ENCODE results near the gene NOL12. TPM values are rescaled to one million over a fixed set of nuclear protein-coding genes. Genes with fewer than 3 reads are reported as not detected.
"Not testable (repeated sequence)": the region's sequence is repeated elsewhere in the genome, so short reads cannot be mapped to it uniquely, and the experiment has no call there.

NOL12 gene
- total RNA-seq, 1 donor from 2014 or later = 70.0 TPM

DNA sequence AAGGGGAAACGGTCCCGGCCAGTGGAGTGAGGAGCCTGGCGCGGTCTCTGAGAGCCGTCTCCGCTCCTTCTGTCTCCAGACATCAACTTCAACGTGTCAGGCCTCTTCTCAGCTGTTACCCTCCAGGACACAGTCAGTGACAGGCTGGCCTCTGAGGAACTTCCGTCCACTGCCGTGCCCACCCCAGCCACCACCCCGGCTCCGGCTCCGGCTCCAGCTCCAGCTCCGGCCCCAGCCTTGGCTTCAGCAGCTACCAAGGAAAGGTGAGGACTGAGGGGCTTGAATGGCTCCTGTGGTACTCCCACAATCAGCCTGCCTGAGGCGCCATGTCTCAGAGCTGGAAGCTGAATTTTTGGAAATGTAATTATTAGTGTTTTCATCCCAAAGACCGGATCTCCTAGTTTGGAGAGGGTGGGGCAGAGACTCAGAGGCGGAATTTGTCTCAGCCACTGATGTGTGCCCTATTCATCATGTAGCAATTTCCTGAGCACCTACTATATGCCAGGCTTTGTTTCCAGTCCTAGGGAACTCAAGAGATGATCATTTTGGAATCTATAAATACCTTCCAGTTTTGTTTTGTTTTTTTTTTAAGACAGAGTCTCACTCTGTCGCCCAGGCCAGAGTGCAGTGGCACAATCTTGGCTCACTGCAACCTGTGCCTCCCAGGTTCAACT lies 35.5 kb upstream of the NOL12 start:
- no peak for DNase-seq (ENCODE audit: low spot score)
- H3K4me3 Mint-ChIP-seq = no peak overlapping the region
- peaks cover 47% of the 10 kb centered on the region for H3K36me3 Mint-ChIP-seq (ENCODE audit: low read depth)
- no peaks in the 10 kb centered on the region for H3K27me3 Mint-ChIP-seq (ENCODE audit: insufficient read depth)
- H3K9me3 Mint-ChIP-seq = no peaks in the 10 kb centered on the region
- intact Hi-C loops (cut with micrococcal nuclease) = no loop called here
- H3K27ac Mint-ChIP-seq = no peak overlapping the region
- H3K4me1 Mint-ChIP-seq (ENCODE audit: low read depth) = no peaks in the 10 kb centered on the region

DNA sequence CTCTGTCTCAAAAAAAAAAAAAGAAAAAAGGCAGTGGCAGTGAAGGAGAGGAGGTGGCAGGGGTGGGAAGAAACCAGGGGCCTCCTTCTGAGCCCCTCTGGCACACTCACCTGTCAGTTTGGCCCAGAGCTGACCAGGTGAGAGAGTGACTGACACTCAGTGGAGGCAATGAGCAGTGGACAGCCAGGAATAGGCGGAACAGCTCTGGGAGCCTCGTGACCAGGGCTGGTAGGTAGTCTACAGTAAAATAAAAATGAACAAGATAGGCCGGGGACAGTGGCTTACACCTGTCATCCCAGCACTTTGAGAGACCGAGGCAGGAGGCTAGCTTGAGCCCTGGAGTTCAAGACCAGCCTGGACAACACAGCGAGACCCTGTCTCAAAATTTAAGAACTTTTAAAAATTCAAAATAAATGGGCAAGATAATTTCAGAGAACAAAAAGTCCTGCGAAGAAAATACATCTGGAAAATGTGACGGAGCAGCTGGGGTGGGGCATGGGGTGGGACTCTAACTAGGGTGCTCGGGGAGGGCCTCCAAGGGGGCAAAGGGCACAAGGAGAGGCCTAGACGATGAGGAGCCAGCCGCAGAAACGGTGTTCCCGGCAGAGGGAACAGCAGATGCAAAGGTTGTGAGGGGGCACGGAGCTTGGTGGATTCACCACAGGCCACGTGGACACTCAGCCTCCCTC lies 31.4 kb upstream of the NOL12 start:
- intact Hi-C loops (cut with micrococcal nuclease) = no loop called here
- DNase-seq (ENCODE audit: low spot score) = no peak
- H3K27me3 Mint-ChIP-seq (ENCODE audit: insufficient read depth) = no peaks in the 10 kb centered on the region
- H3K4me3 Mint-ChIP-seq = no peak overlapping the region
- H3K27ac Mint-ChIP-seq = peak overlapping the region; percentile 18
- peaks cover 35% of the 10 kb centered on the region for H3K36me3 Mint-ChIP-seq (ENCODE audit: low read depth)
- peaks cover 17% of the 10 kb centered on the region for H3K4me1 Mint-ChIP-seq (ENCODE audit: low read depth)
- no peaks in the 10 kb centered on the region for H3K9me3 Mint-ChIP-seq

GRCh38 chr22:37655252-37655563 lies 30.9 kb upstream of the NOL12 start:
- peaks cover 22% of the 10 kb centered on the region for H3K4me1 Mint-ChIP-seq (ENCODE audit: low read depth)
- H3K36me3 Mint-ChIP-seq (ENCODE audit: low read depth) = peaks cover 30% of the 10 kb centered on the region
- no peaks in the 10 kb centered on the region for H3K9me3 Mint-ChIP-seq
- no peak for DNase-seq (ENCODE audit: low spot score)
- no peak overlapping the region for H3K27ac Mint-ChIP-seq
- no peak overlapping the region for H3K4me3 Mint-ChIP-seq
- intact Hi-C loops (cut with micrococcal nuclease) = no loop called here
- H3K27me3 Mint-ChIP-seq (ENCODE audit: insufficient read depth) = no peaks in the 10 kb centered on the region

- H3K4me3 Mint-ChIP-seq; intact Hi-C loops (cut with micrococcal nuclease); H3K9me3 Mint-ChIP-seq; H3K27me3 Mint-ChIP-seq (ENCODE audit: insufficient read depth); DNase-seq (ENCODE audit: low spot score): not testable (repeated sequence)
- peak overlapping the region; percentile 49 for H3K27ac Mint-ChIP-seq
- peaks cover 24% of the 10 kb centered on the region for H3K36me3 Mint-ChIP-seq (ENCODE audit: low read depth)
- H3K4me1 Mint-ChIP-seq (ENCODE audit: low read depth) = peaks cover 34% of the 10 kb centered on the region
Measured at GRCh38 chr22:37656583-37656982, 29.6 kb upstream of the NOL12 start.

- H3K4me3 Mint-ChIP-seq = peak overlapping the region; percentile 86
- no peaks in the 10 kb centered on the region for H3K27me3 Mint-ChIP-seq (ENCODE audit: insufficient read depth)
- intact Hi-C loops (cut with micrococcal nuclease) = loop anchor here (1.0 to 2.0 kb wide), 6 partner anchors 14 to 1129 kb away; partner anchors contain the start of genes EIF3D, GGA1 and SH3BP1
- H3K27ac Mint-ChIP-seq = peak overlapping the region; percentile 91
- peaks cover 22% of the 10 kb centered on the region for H3K36me3 Mint-ChIP-seq (ENCODE audit: low read depth)
- no peaks in the 10 kb centered on the region for H3K9me3 Mint-ChIP-seq
- peaks cover 43% of the 10 kb centered on the region for H3K4me1 Mint-ChIP-seq (ENCODE audit: low read depth)
- DNase-seq (ENCODE audit: low spot score) = no peak
Measured at GRCh38 chr22:37657590-37658132, 28.5 kb upstream of the NOL12 start.

DNA sequence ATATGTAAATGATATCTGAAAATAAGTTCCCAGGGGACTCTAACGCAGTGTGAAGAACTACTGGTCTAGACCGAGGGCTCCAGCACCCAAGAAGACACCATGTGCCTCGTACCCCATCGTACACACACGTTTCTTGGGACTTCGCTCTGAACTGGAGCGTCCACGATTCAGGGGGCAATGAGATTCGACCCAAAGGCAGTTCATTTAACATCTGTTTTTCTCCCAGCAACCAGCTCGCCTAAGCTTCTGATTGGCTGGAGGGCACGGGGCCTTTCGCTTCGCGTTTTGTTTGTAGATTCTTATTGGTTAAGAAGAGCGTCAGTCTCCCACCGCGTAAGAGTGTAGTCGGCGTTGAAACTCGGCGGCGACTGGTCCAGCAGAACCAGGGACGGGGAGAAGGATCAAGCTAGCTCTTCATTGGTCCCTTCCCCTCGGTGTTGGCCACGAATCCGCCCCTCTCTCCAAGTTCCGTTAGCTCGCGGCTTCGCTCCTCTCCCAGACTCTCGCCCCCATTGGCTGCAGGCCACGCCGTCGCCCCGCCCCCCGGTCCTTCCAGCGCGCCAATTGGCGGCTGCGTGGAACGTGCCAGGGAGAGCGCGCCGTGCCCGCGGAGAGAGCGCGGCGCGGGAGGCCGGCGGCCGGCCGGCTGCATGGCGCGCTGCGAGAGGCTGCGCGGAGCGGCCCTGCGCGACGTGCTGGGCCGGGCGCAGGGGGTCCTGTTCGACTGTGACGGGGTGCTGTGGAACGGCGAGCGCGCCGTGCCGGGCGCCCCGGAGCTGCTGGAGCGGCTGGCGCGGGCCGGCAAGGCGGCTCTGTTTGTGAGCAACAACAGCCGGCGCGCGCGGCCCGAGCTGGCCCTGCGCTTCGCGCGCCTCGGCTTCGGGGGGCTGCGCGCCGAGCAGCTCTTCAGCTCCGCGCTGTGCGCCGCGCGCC lies 27.7 kb upstream of the NOL12 start, which contains the start of gene PDXP:
TSS of gene PDXP (plus strand) at position 591 of the 933 bp plus-strand sequence. CDS start at position 651, 60 bp downstream.
- H3K4me3 Mint-ChIP-seq = peak within 1 kb of the TSS; percentile 89

DNA sequence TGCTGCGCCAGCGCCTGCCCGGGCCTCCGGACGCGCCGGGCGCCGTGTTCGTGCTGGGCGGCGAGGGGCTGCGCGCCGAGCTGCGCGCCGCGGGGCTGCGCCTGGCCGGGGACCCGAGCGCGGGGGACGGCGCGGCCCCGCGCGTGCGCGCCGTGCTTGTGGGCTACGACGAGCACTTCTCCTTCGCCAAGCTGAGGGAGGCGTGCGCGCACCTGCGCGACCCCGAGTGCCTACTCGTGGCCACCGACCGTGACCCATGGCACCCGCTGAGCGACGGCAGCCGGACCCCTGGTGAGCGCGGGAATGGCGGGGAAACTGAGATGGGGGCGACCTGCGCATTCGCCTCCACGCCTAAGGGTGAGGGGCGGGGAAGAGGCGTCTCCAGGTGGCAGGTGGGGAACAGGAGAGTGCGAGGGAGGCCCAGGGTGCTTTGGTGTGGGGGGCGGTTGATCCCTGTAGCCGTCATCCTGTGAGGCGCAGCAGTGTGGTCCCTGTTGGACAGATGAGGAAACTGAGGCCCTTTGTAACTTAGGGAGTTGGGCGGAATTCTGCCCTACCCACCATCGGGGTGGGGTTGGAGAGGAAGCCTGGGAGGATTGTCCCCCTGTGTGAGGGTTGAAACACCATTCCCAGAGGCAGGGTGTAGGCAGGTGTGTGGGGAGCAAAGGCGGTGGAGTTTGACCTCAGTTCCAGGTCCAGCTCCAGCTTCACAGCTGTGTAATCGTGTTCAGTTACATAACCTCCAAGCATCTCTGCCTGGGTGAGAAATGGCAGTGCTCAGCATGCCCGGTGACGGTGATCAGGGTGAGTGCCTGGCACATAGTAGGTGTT lies 26.9 kb upstream of the NOL12 start:
- intact Hi-C loops (cut with micrococcal nuclease) = loop anchor here (2.0 kb wide), 1 partner anchor 1130 kb away; the partner anchor contains the start of gene EIF3D
- Mint-ChIP-seq H3K4me1 (ENCODE audit: low read depth) (peaks cover 43% of the 10 kb centered on the region), H3K27ac (peak overlapping the region; percentile 68), H3K27me3 (ENCODE audit: insufficient read depth) (no peaks in the 10 kb centered on the region), H3K36me3 (ENCODE audit: low read depth) (peaks cover 16% of the 10 kb centered on the region), H3K4me3 (peak overlapping the region; percentile 89), H3K9me3 (no peaks in the 10 kb centered on the region)
- no peak for DNase-seq (ENCODE audit: low spot score)

More for the DNA sequence above, 27.7 kb upstream of the NOL12 start, which contains the start of gene PDXP:
- DNase-seq (ENCODE audit: low spot score) = peak; percentile 99
- peaks cover 43% of the 10 kb centered on the region for H3K4me1 Mint-ChIP-seq (ENCODE audit: low read depth)
- peak within 1 kb of the TSS; percentile 91 for H3K27ac Mint-ChIP-seq
- H3K27me3 Mint-ChIP-seq (ENCODE audit: insufficient read depth) = no peaks in the 10 kb centered on the region
- H3K36me3 Mint-ChIP-seq (ENCODE audit: low read depth) = peaks cover 19% of the 10 kb centered on the region
- intact Hi-C loops (cut with micrococcal nuclease) = loop anchor here (1.0 to 2.0 kb wide), 6 partner anchors 15 to 1130 kb away; partner anchors contain the start of genes EIF3D, GGA1 and SH3BP1
- no peaks in the 10 kb centered on the region for H3K9me3 Mint-ChIP-seq

DNA sequence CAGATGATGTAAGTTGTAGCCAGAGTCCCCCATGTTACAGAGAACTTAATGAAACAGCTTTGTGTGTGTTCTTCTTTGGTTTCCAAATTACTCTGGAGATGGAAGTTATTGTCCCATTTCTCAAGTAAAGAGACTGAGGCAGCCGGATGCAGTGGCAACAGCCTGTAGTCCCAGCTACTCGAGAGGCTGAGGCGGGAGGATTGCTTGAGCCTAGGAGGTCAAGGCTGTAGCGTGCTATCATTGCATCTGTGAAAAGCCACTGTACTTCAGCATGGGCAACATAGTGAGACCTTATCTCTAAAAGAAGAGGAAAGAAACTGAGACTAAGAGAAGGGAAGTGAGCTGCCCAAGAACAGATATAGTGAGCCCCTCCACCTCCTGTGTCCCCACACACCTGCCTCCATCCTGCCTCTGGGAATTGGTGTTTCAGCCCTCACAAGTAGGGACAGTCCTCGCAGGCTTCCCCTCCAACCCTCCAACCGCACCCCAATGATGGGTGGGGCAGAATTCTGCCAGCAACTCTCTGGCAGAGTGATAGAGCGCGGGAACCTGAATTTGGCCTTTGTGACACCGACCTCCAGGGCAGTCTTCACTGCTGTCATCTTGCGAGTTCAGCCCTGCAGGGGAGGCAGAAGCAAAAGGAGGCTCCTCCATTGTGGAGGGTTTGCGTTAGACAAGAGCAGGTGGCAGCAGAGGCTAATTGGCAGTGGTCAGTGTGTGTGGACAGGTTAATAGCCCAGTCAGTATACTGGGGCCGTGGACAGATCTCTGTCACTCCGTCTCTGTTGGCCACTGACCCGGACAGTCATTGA lies 26.0 kb upstream of the NOL12 start:
- Mint-ChIP-seq H3K27ac (peak overlapping the region; percentile 68), H3K4me3 (peak overlapping the region; percentile 89), H3K27me3 (ENCODE audit: insufficient read depth) (no peaks in the 10 kb centered on the region), H3K9me3 (no peaks in the 10 kb centered on the region), H3K4me1 (ENCODE audit: low read depth) (peaks cover 50% of the 10 kb centered on the region), H3K36me3 (ENCODE audit: low read depth) (peaks cover 13% of the 10 kb centered on the region)
- DNase-seq (ENCODE audit: low spot score) = no peak
- intact Hi-C loops (cut with micrococcal nuclease) = loop anchor here (2.0 kb wide), 1 partner anchor 1131 kb away; the partner anchor contains the start of gene EIF3D

GRCh38 chr22:37660709-37661045 lies 25.5 kb upstream of the NOL12 start:
- Mint-ChIP-seq H3K9me3 (no peaks in the 10 kb centered on the region), H3K36me3 (ENCODE audit: low read depth) (peaks cover 13% of the 10 kb centered on the region), H3K27ac (no peak overlapping the region), H3K4me3 (peak overlapping the region; percentile 89), H3K27me3 (ENCODE audit: insufficient read depth) (no peaks in the 10 kb centered on the region), H3K4me1 (ENCODE audit: low read depth) (peaks cover 50% of the 10 kb centered on the region)
- intact Hi-C loops (cut with micrococcal nuclease) = no loop called here
- no peak for DNase-seq (ENCODE audit: low spot score)

DNA sequence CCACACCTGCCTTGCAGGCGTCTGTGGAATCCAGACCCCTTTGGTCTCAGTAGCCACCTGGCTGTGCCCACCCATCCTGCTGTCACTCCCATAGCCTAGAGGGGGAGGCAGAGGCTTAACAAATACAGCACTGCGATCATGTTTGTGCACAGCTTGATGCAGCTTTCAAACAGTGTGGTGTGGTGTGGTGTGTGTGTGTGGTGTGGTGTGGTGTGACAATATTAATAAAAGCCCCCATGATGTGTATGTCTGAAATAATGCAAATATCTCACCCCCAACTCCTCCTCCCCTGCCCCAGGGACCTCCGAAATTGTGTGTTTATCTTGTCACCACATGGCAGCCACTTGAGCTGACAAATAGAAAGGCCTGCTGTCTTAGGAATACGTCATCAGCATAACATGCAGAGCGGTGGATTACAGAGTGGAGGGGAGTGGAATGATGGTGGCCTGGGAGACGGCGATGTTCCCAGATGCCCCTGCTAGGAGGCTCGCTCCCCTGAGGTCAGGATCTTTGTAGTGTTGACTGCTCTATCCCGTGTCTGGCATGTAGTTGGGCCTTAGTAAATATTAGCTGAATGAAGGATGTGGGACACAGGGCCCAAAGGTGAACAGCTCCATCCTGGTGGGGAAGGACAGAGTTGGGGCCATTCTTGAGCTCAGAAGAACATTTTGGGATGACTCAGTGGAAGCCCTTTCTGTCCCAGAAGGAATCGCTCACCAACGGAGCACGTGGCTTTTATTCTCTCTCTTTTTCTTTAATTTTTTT lies 24.8 kb upstream of the NOL12 start:
- no peaks in the 10 kb centered on the region for H3K9me3 Mint-ChIP-seq
- no peak overlapping the region for H3K27ac Mint-ChIP-seq
- H3K4me3 Mint-ChIP-seq = peak overlapping the region; percentile 89
- no peak for DNase-seq (ENCODE audit: low spot score)
- intact Hi-C loops (cut with micrococcal nuclease) = no loop called here
- H3K27me3 Mint-ChIP-seq (ENCODE audit: insufficient read depth) = no peaks in the 10 kb centered on the region
- H3K36me3 Mint-ChIP-seq (ENCODE audit: low read depth) = peaks cover 12% of the 10 kb centered on the region
- peaks cover 52% of the 10 kb centered on the region for H3K4me1 Mint-ChIP-seq (ENCODE audit: low read depth)

GRCh38 chr22:37662039-37662438 lies 24.1 kb upstream of the NOL12 start:
- Mint-ChIP-seq H3K36me3 (ENCODE audit: low read depth) (peaks cover 15% of the 10 kb centered on the region), H3K9me3 (no peaks in the 10 kb centered on the region), H3K4me3 (no peak overlapping the region), H3K4me1 (ENCODE audit: low read depth) (peaks cover 55% of the 10 kb centered on the region), H3K27me3 (ENCODE audit: insufficient read depth) (no peaks in the 10 kb centered on the region), H3K27ac (no peak overlapping the region)
- DNase-seq (ENCODE audit: low spot score) = no peak
- intact Hi-C loops (cut with micrococcal nuclease) = no loop called here
